Measurements from ENCODE around the gene USP9X. TPM values are rescaled to one million over a fixed set of nuclear protein-coding genes. Genes with fewer than 3 reads are reported as not detected.
A peak's percentile ranks its signal among the peaks of the same experiment; 100 is the strongest.

The USP9X gene
- total and polyA plus RNA-seq, 2 experiments from 2014 or later: 23.8 to 114 TPM

- 80% methylated on average over 2 of the region's 2 CpGs for WGBS (ENCODE audit: low lambda C conversion rate, missing lambda C conversion rate)
- Histone ChIP-seq H3K4me3 (no peak overlapping the region), H3K9me3 (ENCODE audit: low read depth) (no peaks in the 10 kb centered on the region), H3K79me2 (peaks cover 6% of the 10 kb centered on the region), H3K36me3 (replicated peaks; ENCODE audit: insufficient read depth, low read depth) (no peaks in the 10 kb centered on the region), H3K9me2 (replicated peaks; ENCODE audit: insufficient read depth) (no peaks in the 10 kb centered on the region), H3K27ac (peak overlapping the region; percentile 27), H2AFZ (no peak overlapping the region), H3K4me2 (no peak overlapping the region), H3K4me1 (ENCODE audit: insufficient read depth) (peaks cover 1% of the 10 kb centered on the region), H3K27me3 (no peaks in the 10 kb centered on the region), H4K20me1 (ENCODE audit: insufficient read depth, poor library complexity, severe bottlenecking) (no peaks in the 10 kb centered on the region)
- no peak for TF ChIP-seq EZH2 (IDR thresholded peaks at IDR 0.05; ENCODE audit: borderline replicate concordance)
- no peak for TF ChIP-seq EZH2phosphoT487 (IDR thresholded peaks at IDR 0.05; ENCODE audit: low read depth, severe bottlenecking, unreplicated experiment)
- TF ChIP-seq CTCF (IDR thresholded peaks at IDR 0.05; ENCODE audit: poor library complexity): no peak
- DNase-seq (ENCODE audit: low spot score): no peak
These were observed 68.2 kb downstream of the USP9X start for GRCh38 chrX:41153448-41153847.

- Histone ChIP-seq H3K4me3 (no peak overlapping the region), H3K9me3 (ENCODE audit: low read depth) (no peaks in the 10 kb centered on the region), H3K4me1 (ENCODE audit: insufficient read depth) (no peaks in the 10 kb centered on the region), H3K9me2 (replicated peaks; ENCODE audit: insufficient read depth) (no peaks in the 10 kb centered on the region), H3K79me2 (peaks cover 6% of the 10 kb centered on the region), H4K20me1 (ENCODE audit: insufficient read depth, poor library complexity, severe bottlenecking) (no peaks in the 10 kb centered on the region), H3K36me3 (replicated peaks; ENCODE audit: insufficient read depth, low read depth) (no peaks in the 10 kb centered on the region), H2AFZ (no peak overlapping the region), H3K27me3 (no peaks in the 10 kb centered on the region), H3K4me2 (no peak overlapping the region), H3K27ac (peak overlapping the region; percentile 27)
- TF ChIP-seq EZH2phosphoT487 (IDR thresholded peaks at IDR 0.05; ENCODE audit: low read depth, severe bottlenecking, unreplicated experiment): no peak
- TF ChIP-seq CTCF (IDR thresholded peaks at IDR 0.05; ENCODE audit: poor library complexity): no peak
- no peak for TF ChIP-seq EZH2 (IDR thresholded peaks at IDR 0.05; ENCODE audit: borderline replicate concordance)
- no peak for DNase-seq (ENCODE audit: low spot score)
- WGBS (ENCODE audit: low lambda C conversion rate, missing lambda C conversion rate): 76% methylated on average over 2 of the region's 2 CpGs
These were observed 68.7 kb downstream of the USP9X start for GRCh38 chrX:41153957-41154356.

- TF ChIP-seq EZH2phosphoT487 (IDR thresholded peaks at IDR 0.05; ENCODE audit: low read depth, severe bottlenecking, unreplicated experiment) (no peak), CTCF (IDR thresholded peaks at IDR 0.05; ENCODE audit: poor library complexity) (no peak), EZH2 (IDR thresholded peaks at IDR 0.05; ENCODE audit: borderline replicate concordance) (no peak)
- DNase-seq (ENCODE audit: low spot score): no peak
These were observed 79.2 kb downstream of the USP9X start for GRCh38 chrX:41164449-41164848.

GRCh38 chrX:41167888-41168287, 82.6 kb downstream of the USP9X start:
- H4K20me1 ChIP-seq (ENCODE audit: insufficient read depth, poor library complexity, severe bottlenecking): peaks cover 3% of the 10 kb centered on the region
- TF ChIP-seq EZH2phosphoT487 (IDR thresholded peaks at IDR 0.05; ENCODE audit: low read depth, severe bottlenecking, unreplicated experiment) (no peak), EZH2 (IDR thresholded peaks at IDR 0.05; ENCODE audit: borderline replicate concordance) (no peak), CTCF (IDR thresholded peaks at IDR 0.05; ENCODE audit: poor library complexity) (no peak)
- H3K27ac ChIP-seq: no peak overlapping the region
- no peak overlapping the region for H3K4me3 ChIP-seq
- H3K9me3 ChIP-seq (ENCODE audit: low read depth): no peaks in the 10 kb centered on the region
- no peak overlapping the region for H3K4me2 ChIP-seq
- no peak overlapping the region for H2AFZ ChIP-seq
- H3K36me3 ChIP-seq (replicated peaks; ENCODE audit: insufficient read depth, low read depth): no peaks in the 10 kb centered on the region
- no peaks in the 10 kb centered on the region for H3K4me1 ChIP-seq (ENCODE audit: insufficient read depth)
- H3K79me2 ChIP-seq: peaks cover 7% of the 10 kb centered on the region
- DNase-seq (ENCODE audit: low spot score): no peak
- WGBS (ENCODE audit: low lambda C conversion rate, missing lambda C conversion rate): 79% methylated on average over 4 of the region's 4 CpGs
- H3K9me2 ChIP-seq (replicated peaks; ENCODE audit: insufficient read depth): no peaks in the 10 kb centered on the region
- H3K27me3 ChIP-seq: no peaks in the 10 kb centered on the region

More at GRCh38 chrX:41164449-41164848, 79.2 kb downstream of the USP9X start:
- H3K4me3 ChIP-seq: no peak overlapping the region
- no peak overlapping the region for H3K27ac ChIP-seq
- H2AFZ ChIP-seq: no peak overlapping the region
- no peak overlapping the region for H3K4me2 ChIP-seq
- no peaks in the 10 kb centered on the region for H3K9me2 ChIP-seq (replicated peaks; ENCODE audit: insufficient read depth)
- H3K27me3 ChIP-seq: no peaks in the 10 kb centered on the region
- H3K79me2 ChIP-seq: no peaks in the 10 kb centered on the region
- H3K9me3 ChIP-seq (ENCODE audit: low read depth): no peaks in the 10 kb centered on the region
- H3K36me3 ChIP-seq (replicated peaks; ENCODE audit: insufficient read depth, low read depth): no peaks in the 10 kb centered on the region
- WGBS (ENCODE audit: low lambda C conversion rate, missing lambda C conversion rate): 86% methylated on average over 4 of the region's 4 CpGs
- peaks cover 3% of the 10 kb centered on the region for H4K20me1 ChIP-seq (ENCODE audit: insufficient read depth, poor library complexity, severe bottlenecking)
- H3K4me1 ChIP-seq (ENCODE audit: insufficient read depth): no peaks in the 10 kb centered on the region
